Endodermal cell (in vitro differentiated cells): ENCODE measurements around the gene TEAD2. TPM values are rescaled to one million over a fixed set of nuclear protein-coding genes. Genes with fewer than 3 reads are reported as not detected.

Experiments used
- DNase-seq: peaks from one replicate; pipeline ENCODE4 v3.0.0-alpha.2; 2017
- H3K27ac ChIP-seq: 2 replicates; pipeline ENCODE4 v1.5.1; 2013; ENCODE audit warnings: mild to moderate bottlenecking, low read depth, low read length, moderate library complexity
- H3K27me3 ChIP-seq: 2 replicates; pipeline ENCODE4 v1.6.1; 2013; ENCODE audit warnings: mild to moderate bottlenecking, low read length, moderate library complexity; ENCODE audit not compliant: insufficient read depth, control insufficient read depth, poor library complexity, severe bottlenecking
- H3K36me3 ChIP-seq: 2 replicates; pipeline ENCODE4 v1.7.0; 2013; ENCODE audit warnings: mild to moderate bottlenecking, low read length, moderate library complexity; ENCODE audit not compliant: control insufficient read depth, insufficient read depth
- H3K4me1 ChIP-seq: one replicate; pipeline ENCODE4 v1.7.0; 2013; ENCODE audit warnings: low read length; ENCODE audit not compliant: control insufficient read depth, insufficient read depth
- H3K4me3 ChIP-seq: 2 replicates; pipeline ENCODE4 v1.5.1; 2013; ENCODE audit warnings: mild to moderate bottlenecking, low read length, moderate library complexity
- H3K9ac ChIP-seq: 2 replicates; pipeline ENCODE4 v1.6.1; 2013; ENCODE audit warnings: mild to moderate bottlenecking, low read length, moderate library complexity; ENCODE audit not compliant: poor library complexity, severe bottlenecking; ENCODE audit errors: extremely low read depth
- H3K9me3 ChIP-seq: 2 replicates; pipeline ENCODE4 v1.6.1; 2013; ENCODE audit warnings: mild to moderate bottlenecking, low read length, moderate library complexity; ENCODE audit not compliant: control insufficient read depth
- H3K27ac Mint-ChIP-seq: 2 replicates; pipeline ENCODE4 v1.8.0; 2020; ENCODE audit warnings: mixed read lengths
- H3K27me3 Mint-ChIP-seq: 2 replicates; pipeline ENCODE4 v1.8.0; 2021; ENCODE audit warnings: mild to moderate bottlenecking, mixed read lengths; ENCODE audit not compliant: insufficient read depth
- H3K36me3 Mint-ChIP-seq: 2 replicates; pipeline ENCODE4 v1.8.0; 2020; ENCODE audit warnings: low read depth, mixed read lengths
- H3K4me1 Mint-ChIP-seq: 2 replicates; pipeline ENCODE4 v1.8.0; 2020; ENCODE audit warnings: mixed read lengths
- H3K4me3 Mint-ChIP-seq: 2 replicates; pipeline ENCODE4 v1.8.0; 2020; ENCODE audit warnings: mild to moderate bottlenecking, moderate library complexity, mixed read lengths
- H3K9me3 Mint-ChIP-seq: 2 replicates; pipeline ENCODE4 v1.8.0; 2020; ENCODE audit warnings: mild to moderate bottlenecking, mixed read lengths
- WGBS, 2 experiments: methylation state at CpG; one replicate each; pipeline versions ENCODE4 v1.1.5 to v1.1.7; 2013; ENCODE audit warnings: missing lambda C conversion rate in 2 of 2, mixed read lengths in 1 of 2; ENCODE audit not compliant: insufficient coverage in 1 of 2, insufficient read length in 1 of 2; 5-methylcytosine and 5-hydroxymethylcytosine counted together
- total RNA-seq, 2 donors: library from RNA; stranded (reverse); fragmentation: NEBNext Ultra II Directional in 1 of 2; extraction: Animal tissue kit (Norgen Biotek cat#: 25700) in 1 of 2; gene quantifications; 2 replicates in 1 of 2; 3 replicates in 1 of 2; pipeline ENCODE4 v1.2.1, GENCODE V29; 2021
- TF ChIP-seq, protein P1 (sequence below): fragments of 200-600 bp; sonication (generic); conservative IDR thresholded peaks from 2 replicates; pipeline ENCODE4 v1.5.0; 2021; ENCODE audit warnings: antibody characterized with exemption, mild to moderate bottlenecking

The TEAD2 gene
- total RNA-seq, 2 donors from 2014 or later: 142 to 166 TPM

DNA sequence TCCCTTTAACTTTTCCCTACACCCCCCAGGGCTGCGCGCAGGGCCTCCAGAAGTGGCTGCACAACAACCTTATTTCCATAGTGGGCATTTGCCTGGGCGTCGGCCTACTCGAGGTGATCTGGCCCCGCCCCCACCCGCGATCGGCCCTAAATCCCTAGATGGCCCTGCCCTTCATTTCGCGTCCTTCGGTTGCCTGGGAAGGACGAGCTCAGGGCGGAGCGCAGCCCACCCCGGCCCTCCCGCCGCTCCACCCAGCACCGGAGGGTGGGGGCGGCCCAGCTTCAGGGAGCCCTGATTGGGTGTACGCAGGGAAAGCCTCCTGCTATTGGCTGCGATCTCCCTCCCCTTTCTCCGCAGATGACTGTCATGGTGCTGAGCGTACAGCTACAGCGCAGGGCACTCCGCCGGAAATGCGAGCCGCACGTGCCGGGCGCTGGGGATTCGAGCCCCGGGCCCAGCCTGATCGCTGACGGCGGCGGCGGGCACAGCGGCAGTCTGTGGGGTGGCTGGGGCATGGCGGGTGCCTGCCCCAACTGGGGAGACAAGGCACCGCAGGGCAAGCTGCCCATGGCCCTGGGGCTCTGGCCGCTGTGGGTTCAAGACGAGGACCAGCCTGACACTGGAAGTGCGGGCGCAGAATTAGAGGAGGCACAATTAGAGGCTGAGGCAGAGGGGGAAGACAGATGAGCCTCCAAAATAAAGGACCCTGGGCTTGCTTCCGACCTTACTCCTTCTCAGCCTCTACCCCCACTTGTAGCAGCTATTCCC lies 22.7 kb downstream of the TEAD2 start:
- Histone ChIP-seq H3K9ac (no peak overlapping the region), H3K27me3 (peaks cover 6% of the 10 kb centered on the region), H3K9me3 (no peaks in the 10 kb centered on the region), H3K36me3 (peaks cover 47% of the 10 kb centered on the region), H3K4me3 (no peak overlapping the region), H3K4me1 (no peaks in the 10 kb centered on the region), H3K27ac (no peak overlapping the region)
- Mint-ChIP-seq H3K27ac (peak overlapping the region; percentile 86), H3K4me3 (peak overlapping the region; percentile 47), H3K4me1 (peaks cover 13% of the 10 kb centered on the region), H3K36me3 (peaks cover 58% of the 10 kb centered on the region), H3K9me3 (peaks cover 3% of the 10 kb centered on the region), H3K27me3 (peaks cover 14% of the 10 kb centered on the region)
- WGBS, 2 experiments: 17 to 35% methylated on average over 7 to 47 of the region's 47 CpGs
- peak; percentile 96 for DNase-seq
- TF ChIP-seq, protein P1, sequence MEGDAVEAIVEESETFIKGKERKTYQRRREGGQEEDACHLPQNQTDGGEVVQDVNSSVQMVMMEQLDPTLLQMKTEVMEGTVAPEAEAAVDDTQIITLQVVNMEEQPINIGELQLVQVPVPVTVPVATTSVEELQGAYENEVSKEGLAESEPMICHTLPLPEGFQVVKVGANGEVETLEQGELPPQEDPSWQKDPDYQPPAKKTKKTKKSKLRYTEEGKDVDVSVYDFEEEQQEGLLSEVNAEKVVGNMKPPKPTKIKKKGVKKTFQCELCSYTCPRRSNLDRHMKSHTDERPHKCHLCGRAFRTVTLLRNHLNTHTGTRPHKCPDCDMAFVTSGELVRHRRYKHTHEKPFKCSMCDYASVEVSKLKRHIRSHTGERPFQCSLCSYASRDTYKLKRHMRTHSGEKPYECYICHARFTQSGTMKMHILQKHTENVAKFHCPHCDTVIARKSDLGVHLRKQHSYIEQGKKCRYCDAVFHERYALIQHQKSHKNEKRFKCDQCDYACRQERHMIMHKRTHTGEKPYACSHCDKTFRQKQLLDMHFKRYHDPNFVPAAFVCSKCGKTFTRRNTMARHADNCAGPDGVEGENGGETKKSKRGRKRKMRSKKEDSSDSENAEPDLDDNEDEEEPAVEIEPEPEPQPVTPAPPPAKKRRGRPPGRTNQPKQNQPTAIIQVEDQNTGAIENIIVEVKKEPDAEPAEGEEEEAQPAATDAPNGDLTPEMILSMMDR: no peak

DNA sequence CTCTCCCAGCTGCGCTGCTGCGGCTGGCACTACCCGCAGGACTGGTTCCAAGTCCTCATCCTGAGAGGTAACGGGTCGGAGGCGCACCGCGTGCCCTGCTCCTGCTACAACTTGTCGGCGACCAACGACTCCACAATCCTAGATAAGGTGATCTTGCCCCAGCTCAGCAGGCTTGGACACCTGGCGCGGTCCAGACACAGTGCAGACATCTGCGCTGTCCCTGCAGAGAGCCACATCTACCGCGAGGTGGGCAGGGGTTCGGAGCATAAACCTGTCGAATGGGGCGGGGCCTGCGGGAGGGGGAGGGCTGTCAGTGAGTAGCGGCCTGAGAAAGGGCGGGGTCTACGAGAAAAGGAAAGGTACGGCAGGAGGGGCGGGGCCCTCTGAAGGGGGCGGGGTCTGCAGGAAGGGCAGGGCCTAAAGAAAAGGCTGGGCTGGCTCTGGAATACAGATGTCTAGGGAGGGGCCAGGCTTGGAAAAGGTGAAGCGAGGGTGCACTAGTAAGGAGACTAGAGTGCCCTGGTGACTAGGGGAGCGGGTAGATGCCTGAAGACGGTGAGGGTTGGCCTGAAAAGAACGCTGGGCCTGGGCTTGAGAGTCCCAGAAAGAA lies 23.4 kb downstream of the TEAD2 start:
- peaks cover 52% of the 10 kb centered on the region for H3K36me3 Mint-ChIP-seq
- H3K4me3 Mint-ChIP-seq: peak overlapping the region; percentile 47
- H3K4me1 ChIP-seq: no peaks in the 10 kb centered on the region
- peak overlapping the region; percentile 88 for H3K27ac Mint-ChIP-seq
- peak; percentile 99 for DNase-seq
- peak overlapping the region; percentile 69 for H3K4me3 ChIP-seq
- peaks cover 40% of the 10 kb centered on the region for H3K36me3 ChIP-seq
- peaks cover 3% of the 10 kb centered on the region for H3K9me3 Mint-ChIP-seq
- peak overlapping the region; percentile 39 for H3K9ac ChIP-seq
- H3K4me1 Mint-ChIP-seq: peaks cover 13% of the 10 kb centered on the region
- H3K9me3 ChIP-seq: no peaks in the 10 kb centered on the region
- TF ChIP-seq, protein P1: peak; percentile 36
- H3K27me3 Mint-ChIP-seq: peaks cover 14% of the 10 kb centered on the region
- no peak overlapping the region for H3K27ac ChIP-seq
- WGBS, 2 experiments: 4 to 12% methylated on average over 17 to 30 of the region's 30 CpGs
- peaks cover 6% of the 10 kb centered on the region for H3K27me3 ChIP-seq

DNA sequence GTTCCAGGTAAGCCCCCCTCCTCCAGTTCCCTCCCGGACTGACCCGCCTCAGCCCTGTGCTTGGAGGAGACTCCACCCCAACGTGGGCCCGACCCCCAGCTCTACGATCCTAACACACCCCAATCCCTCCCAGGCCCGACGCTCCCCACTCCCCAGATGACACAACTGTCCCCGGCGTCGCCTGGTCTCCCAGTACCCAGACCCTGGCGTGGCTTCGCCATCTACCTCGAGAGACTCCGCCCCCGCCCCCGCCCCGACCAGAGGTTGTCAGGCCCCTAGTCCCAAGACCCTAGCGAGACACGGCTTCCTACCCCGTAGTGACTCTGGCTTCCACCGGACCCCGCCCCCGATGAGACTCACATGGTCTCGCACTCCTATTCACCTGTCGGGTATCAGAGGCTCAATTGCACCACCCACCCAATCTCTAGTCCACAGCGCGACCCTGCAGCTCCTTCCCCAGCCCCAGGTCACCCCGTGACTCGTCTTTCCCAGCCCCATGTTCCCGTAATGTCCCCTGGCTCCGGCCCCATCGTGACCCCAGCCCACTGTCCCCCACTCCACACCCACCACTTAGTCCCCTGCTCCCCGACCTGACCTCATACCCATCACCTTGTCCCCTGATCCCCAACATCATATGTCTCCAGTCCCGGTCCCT lies 24.1 kb downstream of the TEAD2 start:
- peak overlapping the region; percentile 47 for H3K4me3 Mint-ChIP-seq
- peak overlapping the region; percentile 69 for H3K4me3 ChIP-seq
- DNase-seq: peak; percentile 85
- peaks cover 6% of the 10 kb centered on the region for H3K27me3 ChIP-seq
- peaks cover 17% of the 10 kb centered on the region for H3K27me3 Mint-ChIP-seq
- H3K4me1 Mint-ChIP-seq: peaks cover 13% of the 10 kb centered on the region
- peak overlapping the region; percentile 39 for H3K9ac ChIP-seq
- TF ChIP-seq, protein P1: no peak
- WGBS, 2 experiments: 11 to 20% methylated on average over 17 to 34 of the region's 34 CpGs
- H3K9me3 Mint-ChIP-seq: peaks cover 3% of the 10 kb centered on the region
- H3K4me1 ChIP-seq: no peaks in the 10 kb centered on the region
- peaks cover 33% of the 10 kb centered on the region for H3K36me3 ChIP-seq
- no peaks in the 10 kb centered on the region for H3K9me3 ChIP-seq
- H3K27ac ChIP-seq: no peak overlapping the region
- H3K36me3 Mint-ChIP-seq: peaks cover 46% of the 10 kb centered on the region
- H3K27ac Mint-ChIP-seq: peak overlapping the region; percentile 88
